Heart left ventricle (tissue), 16 donors: Measurements from ENCODE around the gene GLRA2. TPM values are rescaled to one million over a fixed set of nuclear protein-coding genes. Genes with fewer than 3 reads are reported as not detected.

ENCODE experiments used
- ATAC-seq, 4 donors: fragments of 200-7000 bp; cut with Tn5 transposase; one replicate each; pipeline ENCODE4 v1.9.1; 2020 to 2022; ENCODE audit warnings: moderate library complexity in 4 of 4, mild to moderate bottlenecking in 3 of 4, moderate number of reproducible peaks in 1 of 4
- DNase-seq, 5 donors: peaks; one replicate each; pipeline ENCODE4 v3.0.0-alpha.2; 2020
- H3K27ac ChIP-seq, 12 donors: fragments of 200-600 bp; sonication (generic) in 4 of 12; one replicate each; pipeline versions ENCODE4 v1.5.0 to v1.8.0; 2016 to 2022; ENCODE audit warnings: mild to moderate bottlenecking in 2 of 12
- H3K27me3 ChIP-seq, 9 donors: fragments of 200-600 bp; sonication (generic) in 2 of 9; one replicate each; pipeline versions ENCODE4 v1.5.1 to v1.8.0; 2016 to 2022; ENCODE audit warnings: mild to moderate bottlenecking in 3 of 9
- H3K36me3 ChIP-seq, 9 donors: fragments of 200-600 bp; sonication (generic) in 2 of 9; one replicate each; pipeline versions ENCODE4 v1.5.0 to v1.8.0; 2018 to 2022; ENCODE audit warnings: mild to moderate bottlenecking in 2 of 9
- H3K4me1 ChIP-seq, 12 donors: fragments of 200-600 bp; sonication (generic) in 4 of 12; one replicate each; pipeline versions ENCODE4 v1.5.0 to v1.8.0; 2016 to 2022; ENCODE audit warnings: mild to moderate bottlenecking in 3 of 12
- H3K4me3 ChIP-seq, 12 donors: fragments of 200-600 bp; sonication (generic) in 4 of 12; one replicate each; pipeline versions ENCODE4 v1.5.0 to v1.8.0; 2017 to 2022; ENCODE audit warnings: mild to moderate bottlenecking in 9 of 12, moderate library complexity in 4 of 12
- H3K9me3 ChIP-seq, 12 donors: fragments of 200-600 bp; sonication (generic) in 4 of 12; one replicate each; pipeline versions ENCODE4 v1.5.0 to v1.8.0; 2016 to 2022; ENCODE audit warnings: mild to moderate bottlenecking in 1 of 12
- CTCF ChIP-seq, 12 donors: fragments of 200-600 bp; sonication (generic) in 4 of 12; IDR thresholded peaks; one replicate each; pipeline versions ENCODE4 v1.5.0 to v1.8.0; 2018 to 2022; ENCODE audit warnings: antibody characterized with exemption in 12 of 12, mild to moderate bottlenecking in 5 of 12
- POLR2A ChIP-seq, 2 donors: fragments of 450-650 bp; IDR thresholded peaks; one replicate each; pipeline ENCODE4 v1.6.1; 2017; ENCODE audit warnings: antibody characterized with exemption in 2 of 2, mild to moderate bottlenecking in 2 of 2, moderate library complexity in 2 of 2
- WGBS, 4 donors: extraction: QIAGEN DNeasy Blood & Tissue Kit in 2 of 4; methylation state at CpG; one replicate each; pipeline versions ENCODE4 v1.1.5 to v1.1.7; 2013 to 2018; 5-methylcytosine and 5-hydroxymethylcytosine counted together
- intact Hi-C, 10 donors: fragments of 100-400 bp; cut with DNase I; formaldehyde crosslinking; loops; one replicate each; pipeline versions ENCODE4 v1.11.1 to v1.14.2; 2022
- polyA plus RNA-seq, 2 donors: library from polyadenylated mRNA; stranded (reverse); fragments of 200-250 nt; gene quantifications; one replicate each; pipeline ENCODE4 v1.2.3, GENCODE V29; 2013
- total RNA-seq, 9 donors: library from RNA; depleted of rRNA in 2 of 9; stranded (reverse); fragments of >200 nt in 2 of 9; fragmentation: NEBNext Ultra II Directional in 3 of 9; extraction: Animal tissue kit (Norgen Biotek cat#: 25700) in 3 of 9; gene quantifications; one replicate each; pipeline versions ENCODE4 v1.1.0 to v1.2.4, GENCODE V29; 2016 to 2023
- donor health status: ischemic (EF 13 %, LVEDD 7.1; RV severe dilation, severe dysfunction).
- donor health status: healthy with polysubstance abuse.
- donor health status: DM: no; HTN: yes; CAD: no.
- donor health status: DM: no; HTN: no; CAD: no.
- donor health status: ischemic (EF 25% LVEDD 6.9; RV normal size, moderate dysfunction).
- donor health status: ischemic (EF 25% LVEDD 5.7; RV mildly dilated, moderate dysfunction).
- donor health status: healthy.
- donor health status: DM: yes; HTN: yes; CAD: no.
- donor health status: ischemic (EF 35%, LVEDD 5.7; RV mildly dilated, moderate dysfunction).
- donor health status: nonischemic (EF 11% LVEDD 7.7; RV severe dilation, severe dysfunction).
- donor health status: DM: yes; HTN: yes; CAD: no.
- donor health status: PGD.
- donor health status: ischemic (EF 29% LVEDD 5.4; RV normal size, mild dysfunction).
- donor health status: nonischemic (EF 23%, LVEDD 6.1; RV moderate dilation, normal function).

The GLRA2 gene
- total and polyA plus RNA-seq, 11 donors: not detected

GRCh38 chrX:14590693-14591424 lies 61.5 kb downstream of the GLRA2 start:
- ATAC-seq (no peak), DNase-seq (no peak)
- intact Hi-C loops: no loop called here
- no peaks in the 10 kb centered on the region for H3K27me3 ChIP-seq
- peaks cover 0 to 11% (median 0%) of the 10 kb centered on the region in 12 donors for H3K9me3 ChIP-seq
- H3K4me3 ChIP-seq: no peak overlapping the region
- H3K27ac ChIP-seq: no peak overlapping the region
- WGBS, 4 donors: 85 to 91% (median 89%) methylated on average over 7 of the region's 7 CpGs
- no peak for TF ChIP-seq POLR2A (IDR thresholded peaks at IDR 0.05)
- TF ChIP-seq CTCF (IDR thresholded peaks at IDR 0.05): no peak
- no peaks in the 10 kb centered on the region for H3K4me1 ChIP-seq
- no peaks in the 10 kb centered on the region for H3K36me3 ChIP-seq

GRCh38 chrX:14591976-14592375 lies 62.6 kb downstream of the GLRA2 start:
- intact Hi-C loops: no loop called here
- TF ChIP-seq POLR2A (IDR thresholded peaks at IDR 0.05) (no peak), CTCF (IDR thresholded peaks at IDR 0.05) (no peak)
- DNase-seq (no peak), ATAC-seq (no peak)
- no peaks in the 10 kb centered on the region for H3K4me1 ChIP-seq
- H3K36me3 ChIP-seq: no peaks in the 10 kb centered on the region
- no peaks in the 10 kb centered on the region for H3K27me3 ChIP-seq
- H3K4me3 ChIP-seq: no peak overlapping the region
- peaks cover 0 to 9% (median 0%) of the 10 kb centered on the region in 12 donors for H3K9me3 ChIP-seq
- no peak overlapping the region for H3K27ac ChIP-seq
- 41 to 65% (median 51%) methylated on average over 2 of the region's 2 CpGs for WGBS, 4 donors

DNA sequence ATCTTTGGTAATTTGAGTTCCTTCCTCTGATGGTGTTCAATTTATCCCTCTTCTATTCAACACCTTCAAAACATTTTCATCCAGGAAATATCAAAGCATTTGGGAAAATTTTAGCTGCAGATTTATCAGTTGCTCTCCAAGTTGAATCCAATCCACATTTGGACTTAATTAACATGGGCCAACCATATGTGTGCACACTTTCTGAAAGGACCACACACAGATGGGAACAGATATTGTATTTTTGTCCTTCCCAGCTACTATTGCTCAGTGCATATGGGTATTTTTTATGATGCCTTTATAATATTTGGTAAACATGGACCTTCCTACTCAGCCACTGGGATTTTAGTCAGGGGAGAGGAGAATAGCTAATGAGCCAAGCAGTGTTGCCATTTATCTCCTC lies 65.2 kb downstream of the GLRA2 start:
- ATAC-seq: no peak
- DNase-seq: no peak
- intact Hi-C loops: no loop called here
- H3K27ac ChIP-seq: no peak overlapping the region
- H3K9me3 ChIP-seq: no peaks in the 10 kb centered on the region
- no peaks in the 10 kb centered on the region for H3K36me3 ChIP-seq
- no peaks in the 10 kb centered on the region for H3K4me1 ChIP-seq
- no peak for TF ChIP-seq POLR2A (IDR thresholded peaks at IDR 0.05)
- no peak for TF ChIP-seq CTCF (IDR thresholded peaks at IDR 0.05)
- no peaks in the 10 kb centered on the region for H3K27me3 ChIP-seq
- H3K4me3 ChIP-seq: no peak overlapping the region

DNA sequence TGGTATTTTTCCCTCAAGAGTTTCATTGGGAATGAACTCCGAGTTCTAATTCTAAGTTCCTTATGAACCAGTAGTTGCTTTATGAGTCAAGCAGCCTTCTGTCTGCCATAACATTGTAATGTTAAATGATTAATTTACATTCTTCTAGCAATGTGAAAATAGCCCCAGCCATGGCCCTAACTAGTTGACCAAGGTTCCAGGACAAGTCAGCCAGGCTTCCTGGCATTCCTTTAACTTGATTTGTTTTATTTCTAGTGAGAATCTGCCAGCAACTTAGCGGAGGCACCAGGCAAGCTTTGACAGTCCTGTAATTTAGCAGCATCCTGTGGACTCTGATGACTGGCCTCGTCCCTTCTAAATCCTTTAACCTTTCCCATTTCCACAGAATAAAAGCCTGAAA lies 69.0 kb downstream of the GLRA2 start:
- H3K27me3 ChIP-seq: no peaks in the 10 kb centered on the region
- ATAC-seq: no peak
- no peaks in the 10 kb centered on the region for H3K9me3 ChIP-seq
- no peak overlapping the region for H3K4me3 ChIP-seq
- no peak for DNase-seq
- no peaks in the 10 kb centered on the region for H3K36me3 ChIP-seq
- WGBS, 4 donors: 35 to 50% (median 46%) methylated on average over 3 of the region's 3 CpGs
- no peaks in the 10 kb centered on the region for H3K4me1 ChIP-seq
- H3K27ac ChIP-seq: no peak overlapping the region
- intact Hi-C loops: no loop called here
- TF ChIP-seq POLR2A (IDR thresholded peaks at IDR 0.05) (no peak), CTCF (IDR thresholded peaks at IDR 0.05) (no peak)
